ENCODE data around the gene CDKAL1.

DNA sequence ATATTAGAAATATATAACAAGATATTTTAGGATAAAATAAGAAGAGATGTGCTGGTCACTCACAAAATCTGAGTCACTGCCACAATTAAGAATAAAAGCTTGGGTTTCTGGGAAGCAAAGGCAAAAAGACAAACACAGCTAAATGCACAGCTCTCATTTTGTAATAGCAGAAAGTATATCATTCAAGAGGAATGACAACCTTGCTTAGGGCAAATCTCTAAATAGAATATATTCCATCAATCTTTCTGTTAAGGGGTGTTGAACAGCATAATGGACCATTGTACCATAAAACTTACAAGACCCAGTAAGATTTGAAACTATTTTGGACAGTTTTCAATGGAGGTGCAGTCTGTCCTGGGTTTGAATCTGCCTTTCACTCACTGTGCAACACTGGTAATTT lies 594.3 kb downstream of the CDKAL1 start:
- TF ChIP-seq CTCF (conservative IDR thresholded peaks at IDR 0.05) (no peak), EZH2 (IDR thresholded peaks at IDR 0.05; ENCODE audit: low read depth) (no peak)
